HepG2 (cell line): Measurements from ENCODE around the gene MMP19. TPM values are rescaled to one million over a fixed set of nuclear protein-coding genes. Genes with fewer than 3 reads are reported as not detected.
A peak's percentile ranks its signal among the peaks of the same experiment; 100 is the strongest.

ENCODE experiments used
- DR1 ChIP-seq: sonication (generic); formaldehyde crosslinking; IDR thresholded peaks from 2 replicates; pipeline ENCODE4 v1.8.0; 2021; ENCODE audit warnings: mild to moderate bottlenecking, missing genetic modification reagents, inconsistent platforms
- ZNF451 ChIP-seq: sonication (generic); formaldehyde crosslinking; IDR thresholded peaks from 2 replicates; pipeline ENCODE4 v1.5.0; 2020; ENCODE audit warnings: mild to moderate bottlenecking, missing genetic modification reagents
- ZNF790 ChIP-seq: sonication (generic); formaldehyde crosslinking; IDR thresholded peaks from 2 replicates; pipeline ENCODE4 v1.8.0; 2022; ENCODE audit warnings: missing genetic modification reagents, mild to moderate bottlenecking, borderline replicate concordance
- polyA plus RNA-seq, 8 experiments: library from polyadenylated mRNA; depleted of rRNA in 3 of 8; stranded (reverse) in 7 of 8; unstranded in 1 of 8; fragments of >200 nt; fragmentation: Illumina TruSeq in 4 of 8; extraction: Trizol in 4 of 8; gene quantifications; 2 replicates each; pipeline versions ENCODE4 v1.2.1 to v1.2.3, GENCODE V29; 2011 to 2016; ENCODE audit warnings: low read depth in 4 of 8, missing spikeins in 1 of 8, mixed read lengths in 1 of 8; ENCODE audit not compliant: insufficient read depth in 1 of 8
- total RNA-seq, 5 experiments: library from RNA; depleted of rRNA; stranded (reverse); fragments of >200 nt; fragmentation: Illumina TruSeq; extraction: Trizol; gene quantifications; 2 replicates each; pipeline ENCODE4 v1.2.3, GENCODE V29; 2016; ENCODE audit warnings: low read depth in 1 of 5
- TF ChIP-seq, protein P1 (sequence below): sonication (generic); formaldehyde crosslinking; IDR thresholded peaks from 2 replicates; pipeline ENCODE4 v1.4.0; 2020; ENCODE audit warnings: missing genetic modification reagents
- TF ChIP-seq, protein P2 (sequence below): sonication (generic); formaldehyde crosslinking; IDR thresholded peaks from 2 replicates; pipeline ENCODE4 v1.4.0; 2020; ENCODE audit warnings: missing genetic modification reagents
- TF ChIP-seq, protein P3 (sequence below): sonication (generic); formaldehyde crosslinking; IDR thresholded peaks from 2 replicates; pipeline ENCODE4 v1.4.0; 2020; ENCODE audit warnings: missing genetic modification reagents, borderline replicate concordance
- TF ChIP-seq, protein P4 (sequence below): IDR thresholded peaks from 2 replicates; pipeline ENCODE4 v1.6.1; 2016; ENCODE audit warnings: low read depth, missing genetic modification reagents, missing compliant biosample characterization

MMP19 gene
- total and polyA plus RNA-seq, 2 of the 13 experiments (the other 11 are each of a cell fraction or from before 2014, with no cell fraction given), result 0.07 to 0.08 TPM

DNA sequence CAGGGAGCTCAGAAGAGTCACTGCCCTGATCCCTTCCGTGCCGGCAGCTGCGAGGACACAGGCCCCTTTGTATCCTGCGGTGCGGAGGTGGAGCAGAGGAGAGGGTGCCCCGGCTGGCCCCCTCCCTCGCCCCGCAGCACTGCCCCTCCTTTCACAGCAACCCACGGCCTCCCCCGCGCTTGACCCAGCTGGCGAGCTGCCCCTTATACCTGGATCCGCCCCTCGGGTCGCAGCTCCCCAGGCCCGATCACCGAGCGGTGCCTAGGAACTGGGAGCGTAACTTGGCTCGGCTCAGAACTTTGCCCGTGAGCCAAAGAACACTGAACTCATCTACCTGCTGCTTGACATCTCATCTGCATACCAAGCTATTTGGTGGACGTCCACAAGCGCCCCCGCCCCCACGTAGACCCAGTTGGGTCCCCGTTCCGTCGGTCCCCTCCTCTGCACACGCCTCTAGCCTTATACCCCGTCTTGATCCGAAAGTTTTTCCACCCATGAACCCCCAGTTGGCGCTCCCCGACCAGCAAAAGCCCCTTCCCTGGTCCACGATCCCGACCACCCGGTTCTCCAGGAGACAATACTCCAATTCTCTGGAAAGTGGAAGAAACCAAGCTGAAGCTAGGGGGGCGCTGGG lies 12.7 kb downstream of the MMP19 start (continued):
- TF ChIP-seq, protein P1, sequence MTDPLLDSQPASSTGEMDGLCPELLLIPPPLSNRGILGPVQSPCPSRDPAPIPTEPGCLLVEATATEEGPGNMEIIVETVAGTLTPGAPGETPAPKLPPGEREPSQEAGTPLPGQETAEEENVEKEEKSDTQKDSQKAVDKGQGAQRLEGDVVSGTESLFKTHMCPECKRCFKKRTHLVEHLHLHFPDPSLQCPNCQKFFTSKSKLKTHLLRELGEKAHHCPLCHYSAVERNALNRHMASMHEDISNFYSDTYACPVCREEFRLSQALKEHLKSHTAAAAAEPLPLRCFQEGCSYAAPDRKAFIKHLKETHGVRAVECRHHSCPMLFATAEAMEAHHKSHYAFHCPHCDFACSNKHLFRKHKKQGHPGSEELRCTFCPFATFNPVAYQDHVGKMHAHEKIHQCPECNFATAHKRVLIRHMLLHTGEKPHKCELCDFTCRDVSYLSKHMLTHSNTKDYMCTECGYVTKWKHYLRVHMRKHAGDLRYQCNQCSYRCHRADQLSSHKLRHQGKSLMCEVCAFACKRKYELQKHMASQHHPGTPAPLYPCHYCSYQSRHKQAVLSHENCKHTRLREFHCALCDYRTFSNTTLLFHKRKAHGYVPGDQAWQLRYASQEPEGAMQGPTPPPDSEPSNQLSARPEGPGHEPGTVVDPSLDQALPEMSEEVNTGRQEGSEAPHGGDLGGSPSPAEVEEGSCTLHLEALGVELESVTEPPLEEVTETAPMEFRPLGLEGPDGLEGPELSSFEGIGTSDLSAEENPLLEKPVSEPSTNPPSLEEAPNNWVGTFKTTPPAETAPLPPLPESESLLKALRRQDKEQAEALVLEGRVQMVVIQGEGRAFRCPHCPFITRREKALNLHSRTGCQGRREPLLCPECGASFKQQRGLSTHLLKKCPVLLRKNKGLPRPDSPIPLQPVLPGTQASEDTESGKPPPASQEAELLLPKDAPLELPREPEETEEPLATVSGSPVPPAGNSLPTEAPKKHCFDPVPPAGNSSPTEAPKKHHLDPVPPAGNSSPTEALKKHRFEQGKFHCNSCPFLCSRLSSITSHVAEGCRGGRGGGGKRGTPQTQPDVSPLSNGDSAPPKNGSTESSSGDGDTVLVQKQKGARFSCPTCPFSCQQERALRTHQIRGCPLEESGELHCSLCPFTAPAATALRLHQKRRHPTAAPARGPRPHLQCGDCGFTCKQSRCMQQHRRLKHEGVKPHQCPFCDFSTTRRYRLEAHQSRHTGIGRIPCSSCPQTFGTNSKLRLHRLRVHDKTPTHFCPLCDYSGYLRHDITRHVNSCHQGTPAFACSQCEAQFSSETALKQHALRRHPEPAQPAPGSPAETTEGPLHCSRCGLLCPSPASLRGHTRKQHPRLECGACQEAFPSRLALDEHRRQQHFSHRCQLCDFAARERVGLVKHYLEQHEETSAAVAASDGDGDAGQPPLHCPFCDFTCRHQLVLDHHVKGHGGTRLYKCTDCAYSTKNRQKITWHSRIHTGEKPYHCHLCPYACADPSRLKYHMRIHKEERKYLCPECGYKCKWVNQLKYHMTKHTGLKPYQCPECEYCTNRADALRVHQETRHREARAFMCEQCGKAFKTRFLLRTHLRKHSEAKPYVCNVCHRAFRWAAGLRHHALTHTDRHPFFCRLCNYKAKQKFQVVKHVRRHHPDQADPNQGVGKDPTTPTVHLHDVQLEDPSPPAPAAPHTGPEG (CRISPR knock-in tag), result no peak
- TF ChIP-seq ZNF790 (CRISPR knock-in tag) (peak; percentile 44; the same call in 1 of the 2 replicates), ZNF451 (CRISPR knock-in tag) (no peak), DR1 (CRISPR knock-in tag) (no peak)
- TF ChIP-seq, protein P2, sequence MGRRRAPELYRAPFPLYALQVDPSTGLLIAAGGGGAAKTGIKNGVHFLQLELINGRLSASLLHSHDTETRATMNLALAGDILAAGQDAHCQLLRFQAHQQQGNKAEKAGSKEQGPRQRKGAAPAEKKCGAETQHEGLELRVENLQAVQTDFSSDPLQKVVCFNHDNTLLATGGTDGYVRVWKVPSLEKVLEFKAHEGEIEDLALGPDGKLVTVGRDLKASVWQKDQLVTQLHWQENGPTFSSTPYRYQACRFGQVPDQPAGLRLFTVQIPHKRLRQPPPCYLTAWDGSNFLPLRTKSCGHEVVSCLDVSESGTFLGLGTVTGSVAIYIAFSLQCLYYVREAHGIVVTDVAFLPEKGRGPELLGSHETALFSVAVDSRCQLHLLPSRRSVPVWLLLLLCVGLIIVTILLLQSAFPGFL (CRISPR knock-in tag), result no peak
- TF ChIP-seq, protein P3, sequence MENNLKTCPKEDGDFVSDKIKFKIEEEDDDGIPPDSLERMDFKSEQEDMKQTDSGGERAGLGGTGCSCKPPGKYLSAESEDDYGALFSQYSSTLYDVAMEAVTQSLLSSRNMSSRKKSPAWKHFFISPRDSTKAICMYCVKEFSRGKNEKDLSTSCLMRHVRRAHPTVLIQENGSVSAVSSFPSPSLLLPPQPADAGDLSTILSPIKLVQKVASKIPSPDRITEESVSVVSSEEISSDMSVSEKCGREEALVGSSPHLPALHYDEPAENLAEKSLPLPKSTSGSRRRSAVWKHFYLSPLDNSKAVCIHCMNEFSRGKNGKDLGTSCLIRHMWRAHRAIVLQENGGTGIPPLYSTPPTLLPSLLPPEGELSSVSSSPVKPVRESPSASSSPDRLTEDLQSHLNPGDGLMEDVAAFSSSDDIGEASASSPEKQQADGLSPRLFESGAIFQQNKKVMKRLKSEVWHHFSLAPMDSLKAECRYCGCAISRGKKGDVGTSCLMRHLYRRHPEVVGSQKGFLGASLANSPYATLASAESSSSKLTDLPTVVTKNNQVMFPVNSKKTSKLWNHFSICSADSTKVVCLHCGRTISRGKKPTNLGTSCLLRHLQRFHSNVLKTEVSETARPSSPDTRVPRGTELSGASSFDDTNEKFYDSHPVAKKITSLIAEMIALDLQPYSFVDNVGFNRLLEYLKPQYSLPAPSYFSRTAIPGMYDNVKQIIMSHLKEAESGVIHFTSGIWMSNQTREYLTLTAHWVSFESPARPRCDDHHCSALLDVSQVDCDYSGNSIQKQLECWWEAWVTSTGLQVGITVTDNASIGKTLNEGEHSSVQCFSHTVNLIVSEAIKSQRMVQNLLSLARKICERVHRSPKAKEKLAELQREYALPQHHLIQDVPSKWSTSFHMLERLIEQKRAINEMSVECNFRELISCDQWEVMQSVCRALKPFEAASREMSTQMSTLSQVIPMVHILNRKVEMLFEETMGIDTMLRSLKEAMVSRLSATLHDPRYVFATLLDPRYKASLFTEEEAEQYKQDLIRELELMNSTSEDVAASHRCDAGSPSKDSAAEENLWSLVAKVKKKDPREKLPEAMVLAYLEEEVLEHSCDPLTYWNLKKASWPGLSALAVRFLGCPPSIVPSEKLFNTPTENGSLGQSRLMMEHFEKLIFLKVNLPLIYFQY, result no peak
- TF ChIP-seq, protein P4, sequence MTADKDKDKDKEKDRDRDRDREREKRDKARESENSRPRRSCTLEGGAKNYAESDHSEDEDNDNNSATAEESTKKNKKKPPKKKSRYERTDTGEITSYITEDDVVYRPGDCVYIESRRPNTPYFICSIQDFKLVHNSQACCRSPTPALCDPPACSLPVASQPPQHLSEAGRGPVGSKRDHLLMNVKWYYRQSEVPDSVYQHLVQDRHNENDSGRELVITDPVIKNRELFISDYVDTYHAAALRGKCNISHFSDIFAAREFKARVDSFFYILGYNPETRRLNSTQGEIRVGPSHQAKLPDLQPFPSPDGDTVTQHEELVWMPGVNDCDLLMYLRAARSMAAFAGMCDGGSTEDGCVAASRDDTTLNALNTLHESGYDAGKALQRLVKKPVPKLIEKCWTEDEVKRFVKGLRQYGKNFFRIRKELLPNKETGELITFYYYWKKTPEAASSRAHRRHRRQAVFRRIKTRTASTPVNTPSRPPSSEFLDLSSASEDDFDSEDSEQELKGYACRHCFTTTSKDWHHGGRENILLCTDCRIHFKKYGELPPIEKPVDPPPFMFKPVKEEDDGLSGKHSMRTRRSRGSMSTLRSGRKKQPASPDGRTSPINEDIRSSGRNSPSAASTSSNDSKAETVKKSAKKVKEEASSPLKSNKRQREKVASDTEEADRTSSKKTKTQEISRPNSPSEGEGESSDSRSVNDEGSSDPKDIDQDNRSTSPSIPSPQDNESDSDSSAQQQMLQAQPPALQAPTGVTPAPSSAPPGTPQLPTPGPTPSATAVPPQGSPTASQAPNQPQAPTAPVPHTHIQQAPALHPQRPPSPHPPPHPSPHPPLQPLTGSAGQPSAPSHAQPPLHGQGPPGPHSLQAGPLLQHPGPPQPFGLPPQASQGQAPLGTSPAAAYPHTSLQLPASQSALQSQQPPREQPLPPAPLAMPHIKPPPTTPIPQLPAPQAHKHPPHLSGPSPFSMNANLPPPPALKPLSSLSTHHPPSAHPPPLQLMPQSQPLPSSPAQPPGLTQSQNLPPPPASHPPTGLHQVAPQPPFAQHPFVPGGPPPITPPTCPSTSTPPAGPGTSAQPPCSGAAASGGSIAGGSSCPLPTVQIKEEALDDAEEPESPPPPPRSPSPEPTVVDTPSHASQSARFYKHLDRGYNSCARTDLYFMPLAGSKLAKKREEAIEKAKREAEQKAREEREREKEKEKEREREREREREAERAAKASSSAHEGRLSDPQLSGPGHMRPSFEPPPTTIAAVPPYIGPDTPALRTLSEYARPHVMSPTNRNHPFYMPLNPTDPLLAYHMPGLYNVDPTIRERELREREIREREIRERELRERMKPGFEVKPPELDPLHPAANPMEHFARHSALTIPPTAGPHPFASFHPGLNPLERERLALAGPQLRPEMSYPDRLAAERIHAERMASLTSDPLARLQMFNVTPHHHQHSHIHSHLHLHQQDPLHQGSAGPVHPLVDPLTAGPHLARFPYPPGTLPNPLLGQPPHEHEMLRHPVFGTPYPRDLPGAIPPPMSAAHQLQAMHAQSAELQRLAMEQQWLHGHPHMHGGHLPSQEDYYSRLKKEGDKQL (CRISPR knock-in tag), result no peak
